ENCODE results near the gene SDSL.

- TF ChIP-seq POLR2A (IDR thresholded peaks at IDR 0.05), result no peak
- no peak for TF ChIP-seq CTCF (IDR thresholded peaks at IDR 0.05)
These were observed 15.0 kb downstream of the SDSL start for GRCh38 chr12:113436993-113437728.

Data from body of pancreas (tissue), 4 donors.